GM18498 (cell line): Measurements from ENCODE around the gene KRTAP5-8.
"Not testable (repeated sequence)": the region's sequence is repeated elsewhere in the genome, so short reads cannot be mapped to it uniquely, and the experiment has no call there.

Experiments
- ATAC-seq: cut with Tn5 transposase; IDR thresholded peaks from one replicate; pipeline ENCODE4 v1.9.1; 2021; ENCODE audit warnings: mild to moderate bottlenecking, moderate library complexity; ENCODE audit not compliant: unreplicated experiment

Gene KRTAP5-8

GRCh38 chr11:71568704-71569349, 31.0 kb downstream of the KRTAP5-8 start:
- no peak for ATAC-seq

DNA sequence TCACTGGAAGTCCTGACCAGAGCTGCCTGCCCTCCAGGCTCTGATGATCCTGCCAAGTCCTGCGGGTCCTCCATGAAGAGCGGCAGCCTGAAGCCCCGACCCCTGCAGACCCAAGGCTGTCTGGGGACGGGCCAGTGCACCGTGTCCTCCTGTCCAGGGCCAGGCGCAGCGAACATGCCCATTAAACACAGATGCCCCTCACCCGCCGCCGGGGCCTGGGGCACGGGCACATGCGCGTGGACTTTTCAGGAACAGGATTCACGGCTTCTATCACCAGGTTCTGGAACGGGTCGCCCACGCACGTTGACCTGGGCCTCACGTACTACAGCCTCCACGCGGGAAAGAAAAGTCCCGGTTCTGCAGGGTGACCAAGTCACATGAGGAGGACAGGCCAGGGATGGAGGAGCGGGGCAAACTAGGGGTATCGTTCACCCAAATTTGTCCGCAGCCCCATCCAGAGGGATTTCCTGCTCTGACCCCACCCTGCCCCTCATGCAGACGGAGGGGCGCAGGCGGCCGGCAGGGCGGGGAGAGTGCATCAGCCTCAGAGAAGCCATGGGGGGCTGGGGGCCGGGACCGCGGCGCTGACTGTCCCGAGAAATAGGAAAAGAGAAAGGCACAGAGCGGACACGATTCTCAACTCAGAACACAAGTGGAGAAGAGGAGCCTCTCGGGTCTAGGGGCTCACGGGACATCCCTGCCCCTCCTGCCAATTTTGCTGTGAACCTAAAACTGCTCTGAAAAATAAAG, 33.5 kb downstream of the KRTAP5-8 start:
- not testable (repeated sequence) for ATAC-seq

DNA sequence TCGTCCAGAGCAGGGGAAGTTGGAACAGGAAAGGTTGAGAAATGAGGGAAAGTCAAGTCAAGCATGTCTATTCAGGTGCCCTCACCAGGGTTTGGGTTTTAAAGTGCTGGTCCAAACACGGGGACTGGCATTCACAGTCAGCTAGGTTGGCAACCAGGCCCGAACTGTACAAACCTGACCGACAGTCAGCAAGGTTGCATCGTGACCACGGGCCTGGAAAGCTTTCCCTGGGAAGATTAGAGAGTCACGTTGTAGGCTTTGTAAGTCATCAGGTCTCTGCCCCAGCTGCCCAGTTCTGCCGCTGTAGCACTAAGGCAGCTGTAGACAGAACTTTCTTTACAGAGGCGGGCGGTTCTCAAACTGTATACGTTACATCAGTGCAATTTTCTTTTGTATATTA, 35.0 kb downstream of the KRTAP5-8 start:
- ATAC-seq: no peak

- ATAC-seq: no peak
These were observed 36.6 kb downstream of the KRTAP5-8 start for GRCh38 chr11:71574418-71574817.

DNA sequence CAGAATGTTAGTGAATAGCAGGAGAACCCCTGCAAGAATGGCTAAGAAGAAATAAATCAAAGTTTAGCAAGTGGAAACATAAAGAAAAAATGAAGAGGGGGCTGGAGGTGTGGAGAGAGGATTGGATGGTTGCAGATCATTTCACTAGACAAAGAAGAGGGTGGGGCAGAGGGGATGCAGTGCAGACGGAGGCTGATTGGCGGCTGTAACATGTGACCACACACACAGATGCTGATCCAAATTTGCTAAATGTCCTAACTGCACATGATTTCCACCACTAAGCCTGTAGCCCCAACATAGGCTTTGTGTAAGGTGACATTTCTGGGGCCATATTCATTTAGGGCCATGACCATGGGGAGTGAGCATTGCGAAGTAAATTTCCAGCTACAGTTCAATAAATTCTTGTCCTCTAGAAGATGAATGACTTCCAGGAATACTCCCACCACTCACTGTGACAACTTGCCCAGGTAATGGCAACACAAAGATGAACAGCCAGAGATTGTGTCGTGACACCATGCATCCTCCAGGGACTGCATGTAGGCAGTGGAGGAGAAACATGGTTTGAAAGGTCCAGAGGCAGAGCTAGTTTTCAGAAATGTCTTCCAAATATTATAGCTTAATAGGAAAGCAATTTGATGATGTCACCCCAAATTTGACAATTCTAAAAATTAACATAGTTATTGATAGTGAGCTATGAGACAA, 38.0 kb downstream of the KRTAP5-8 start:
- no peak for ATAC-seq

DNA sequence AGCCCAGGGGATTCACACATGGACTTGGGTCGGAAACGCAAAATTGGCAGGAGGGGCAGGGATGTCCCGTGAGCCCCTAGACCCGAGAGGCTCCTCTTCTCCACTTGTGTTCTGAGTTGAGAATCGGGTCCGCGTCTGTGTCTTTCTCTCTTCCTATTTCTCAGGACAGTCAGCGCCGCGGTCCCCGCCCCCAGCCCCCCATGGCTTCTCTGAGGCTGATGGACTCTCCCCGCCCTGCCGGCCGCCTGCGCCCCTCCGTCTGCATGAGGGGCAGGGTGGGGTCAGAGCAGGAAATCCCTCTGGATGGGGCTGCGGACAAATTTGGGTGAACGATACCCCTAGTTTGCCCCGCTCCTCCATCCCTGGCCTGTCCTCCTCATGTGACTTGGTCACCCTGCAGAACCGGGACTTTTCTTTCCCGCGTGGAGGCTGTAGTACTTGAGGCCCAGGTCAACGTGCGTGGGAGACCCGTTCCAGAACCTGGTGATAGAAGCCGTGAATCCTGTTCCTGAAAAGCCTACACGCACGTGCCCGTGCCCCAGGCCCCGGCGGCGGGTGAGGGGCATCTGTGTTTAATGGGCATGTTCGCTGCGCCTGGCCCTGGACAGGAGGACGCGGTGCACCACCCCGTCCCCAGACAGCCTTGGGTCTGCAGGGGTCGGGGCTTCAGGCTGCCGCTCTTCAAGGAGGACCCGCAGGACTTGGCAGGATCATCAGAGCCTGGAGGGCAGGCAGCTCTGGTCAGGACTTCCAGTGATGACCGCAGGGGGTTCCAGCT, 39.1 kb downstream of the KRTAP5-8 start:
- ATAC-seq: not testable (repeated sequence)

GRCh38 chr11:71577469-71578004, 39.7 kb downstream of the KRTAP5-8 start:
- ATAC-seq: no peak

- not testable (repeated sequence) for ATAC-seq
These were observed 41.7 kb downstream of the KRTAP5-8 start for GRCh38 chr11:71579513-71579912.

GRCh38 chr11:71580057-71581003, 42.5 kb downstream of the KRTAP5-8 start:
- ATAC-seq: no peak

- ATAC-seq: no peak
These were observed 44.0 kb downstream of the KRTAP5-8 start for GRCh38 chr11:71581826-71582225.

- ATAC-seq: no peak
These were observed 44.6 kb downstream of the KRTAP5-8 start, which contains the start of gene KRTAP5-11 for GRCh38 chr11:71582309-71582895. KRTAP5-11 (minus strand) TSS chr11:71582875; CDS start chr11:71582837, 38 bp downstream.

GRCh38 chr11:71582969-71583368, 45.1 kb downstream of the KRTAP5-8 start:
- ATAC-seq: not testable (repeated sequence)

DNA sequence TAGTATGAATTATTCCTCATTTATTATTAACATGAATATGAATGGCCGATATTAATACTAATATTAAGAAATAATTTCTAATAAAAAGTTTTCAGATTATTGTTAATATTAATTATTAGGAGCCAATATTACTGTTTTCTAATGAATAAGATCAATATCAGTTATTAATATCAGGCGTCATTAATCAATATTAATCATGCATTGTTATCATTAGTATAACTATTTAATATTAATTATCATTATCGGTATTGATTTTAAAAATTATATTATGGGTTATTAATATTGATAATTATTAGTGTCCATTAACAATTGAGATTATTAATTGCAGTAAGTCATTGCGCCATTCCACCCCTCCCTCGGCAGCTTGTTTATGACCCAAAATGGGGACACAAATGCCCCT, 47.8 kb downstream of the KRTAP5-8 start:
- ATAC-seq: not testable (repeated sequence)

DNA sequence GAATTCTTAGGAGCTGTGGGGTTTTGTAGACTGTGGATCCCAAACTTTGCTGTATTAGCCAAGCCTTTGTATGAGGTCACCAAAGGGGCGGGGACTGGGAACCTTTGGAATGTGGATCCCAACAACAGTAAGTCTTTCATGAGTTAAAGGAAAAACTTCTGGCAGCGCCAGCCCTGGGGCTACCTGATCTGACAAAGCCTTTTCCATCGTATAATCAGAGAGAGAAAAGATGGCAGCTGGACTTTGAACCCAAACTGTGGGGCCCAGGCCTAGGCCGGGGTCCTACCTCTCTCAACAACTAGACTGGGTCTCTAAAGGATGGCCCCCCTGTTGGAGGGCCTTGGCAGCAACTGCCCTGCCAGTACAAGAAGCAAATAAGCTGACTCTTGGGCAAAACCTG, 50.5 kb downstream of the KRTAP5-8 start:
- not testable (repeated sequence) for ATAC-seq
